HFFc6 (cell line): Measurements from ENCODE around the gene NPC2. TPM values are rescaled to one million over a fixed set of nuclear protein-coding genes. Genes with fewer than 3 reads are reported as not detected.
A peak's percentile ranks its signal among the peaks of the same experiment; 100 is the strongest.

ENCODE experiments used
- DNase-seq: peaks from one replicate; pipeline ENCODE4 v3.0.0-alpha.2; 2018
- H3K27ac Mint-ChIP-seq: 2 replicates; pipeline ENCODE4 v1.8.0; 2020; ENCODE audit warnings: mild to moderate bottlenecking, mixed read lengths
- H3K27me3 Mint-ChIP-seq: 2 replicates; pipeline ENCODE4 v1.8.0; 2021; ENCODE audit warnings: mild to moderate bottlenecking, moderate library complexity, mixed read lengths; ENCODE audit not compliant: insufficient read depth
- H3K36me3 Mint-ChIP-seq: 2 replicates; pipeline ENCODE4 v1.8.0; 2021; ENCODE audit warnings: low read depth, mixed read lengths
- H3K4me1 Mint-ChIP-seq: 2 replicates; pipeline ENCODE4 v1.8.0; 2020; ENCODE audit warnings: low read depth, mixed read lengths
- H3K4me3 Mint-ChIP-seq: 2 replicates; pipeline ENCODE4 v1.8.0; 2020; ENCODE audit warnings: mild to moderate bottlenecking, moderate library complexity, mixed read lengths
- H3K9me3 Mint-ChIP-seq: 2 replicates; pipeline ENCODE4 v1.8.0; 2020; ENCODE audit warnings: mild to moderate bottlenecking, mixed read lengths
- total RNA-seq, 6 experiments: library from RNA; stranded (reverse); fragmentation: NEBNext Ultra II Directional; extraction: Animal tissue kit (Norgen Biotek cat#: 25700); gene quantifications; 2 replicates in 1 of 6; 3 replicates in 5 of 6; pipeline ENCODE4 v1.2.3, GENCODE V29; 2021
- TF ChIP-seq, protein P1 (sequence below): fragments of 200-600 bp; sonication (generic); IDR thresholded peaks from 2 replicates; pipeline ENCODE4 v1.5.0; 2021; ENCODE audit warnings: antibody characterized with exemption, mild to moderate bottlenecking

NPC2 gene
- total RNA-seq, 6 experiments from 2014 or later: 69.1 to 89.9 (median 78.8) TPM

DNA sequence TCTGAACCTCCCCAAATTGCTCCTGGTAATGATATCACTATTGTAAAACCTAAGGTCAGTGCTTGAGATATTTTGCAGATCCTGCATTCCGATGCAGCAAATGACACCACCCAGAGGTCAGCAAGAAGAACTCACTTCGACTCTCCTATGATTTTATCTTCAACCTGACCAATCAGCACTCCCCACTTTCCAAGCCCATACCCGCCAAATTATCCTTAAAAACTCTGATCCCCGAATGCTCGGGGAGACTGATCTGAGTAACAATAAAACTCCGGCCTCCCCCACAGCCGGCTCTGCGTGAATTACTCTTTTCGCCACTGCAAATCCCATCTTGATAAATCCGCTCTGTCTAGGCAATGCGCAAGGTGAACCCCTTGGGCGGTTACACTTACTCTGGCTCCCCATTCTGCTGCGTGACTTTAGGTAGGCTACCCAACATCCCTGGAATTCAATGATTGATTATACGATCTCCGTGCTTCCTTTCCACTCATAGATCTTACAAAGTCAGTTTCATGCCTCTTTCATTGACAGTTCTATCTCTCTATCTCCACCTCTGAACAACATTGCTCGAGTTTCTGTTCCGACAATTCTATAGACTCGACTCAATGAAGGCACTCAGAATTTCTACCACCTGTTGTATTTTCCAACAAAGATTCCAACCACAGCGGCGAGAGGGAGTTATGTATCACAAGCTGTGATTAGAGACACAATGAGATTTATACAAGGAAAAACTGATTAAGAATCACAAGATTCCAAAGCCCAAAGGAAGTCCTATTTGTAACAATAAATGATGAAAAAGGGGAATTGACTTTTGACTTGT is 939 bp downstream of the NPC2 start:
- no peaks in the 10 kb centered on the region for H3K9me3 Mint-ChIP-seq
- TF ChIP-seq, protein P1, sequence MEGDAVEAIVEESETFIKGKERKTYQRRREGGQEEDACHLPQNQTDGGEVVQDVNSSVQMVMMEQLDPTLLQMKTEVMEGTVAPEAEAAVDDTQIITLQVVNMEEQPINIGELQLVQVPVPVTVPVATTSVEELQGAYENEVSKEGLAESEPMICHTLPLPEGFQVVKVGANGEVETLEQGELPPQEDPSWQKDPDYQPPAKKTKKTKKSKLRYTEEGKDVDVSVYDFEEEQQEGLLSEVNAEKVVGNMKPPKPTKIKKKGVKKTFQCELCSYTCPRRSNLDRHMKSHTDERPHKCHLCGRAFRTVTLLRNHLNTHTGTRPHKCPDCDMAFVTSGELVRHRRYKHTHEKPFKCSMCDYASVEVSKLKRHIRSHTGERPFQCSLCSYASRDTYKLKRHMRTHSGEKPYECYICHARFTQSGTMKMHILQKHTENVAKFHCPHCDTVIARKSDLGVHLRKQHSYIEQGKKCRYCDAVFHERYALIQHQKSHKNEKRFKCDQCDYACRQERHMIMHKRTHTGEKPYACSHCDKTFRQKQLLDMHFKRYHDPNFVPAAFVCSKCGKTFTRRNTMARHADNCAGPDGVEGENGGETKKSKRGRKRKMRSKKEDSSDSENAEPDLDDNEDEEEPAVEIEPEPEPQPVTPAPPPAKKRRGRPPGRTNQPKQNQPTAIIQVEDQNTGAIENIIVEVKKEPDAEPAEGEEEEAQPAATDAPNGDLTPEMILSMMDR: peak; percentile 64
- H3K36me3 Mint-ChIP-seq: no peaks in the 10 kb centered on the region
- no peak overlapping the region for H3K27ac Mint-ChIP-seq
- H3K4me1 Mint-ChIP-seq: peaks cover 48% of the 10 kb centered on the region
- H3K4me3 Mint-ChIP-seq: no peak overlapping the region
- no peaks in the 10 kb centered on the region; the same call in 1 of the 2 replicates for H3K27me3 Mint-ChIP-seq
- peak; percentile 41 for DNase-seq

DNA sequence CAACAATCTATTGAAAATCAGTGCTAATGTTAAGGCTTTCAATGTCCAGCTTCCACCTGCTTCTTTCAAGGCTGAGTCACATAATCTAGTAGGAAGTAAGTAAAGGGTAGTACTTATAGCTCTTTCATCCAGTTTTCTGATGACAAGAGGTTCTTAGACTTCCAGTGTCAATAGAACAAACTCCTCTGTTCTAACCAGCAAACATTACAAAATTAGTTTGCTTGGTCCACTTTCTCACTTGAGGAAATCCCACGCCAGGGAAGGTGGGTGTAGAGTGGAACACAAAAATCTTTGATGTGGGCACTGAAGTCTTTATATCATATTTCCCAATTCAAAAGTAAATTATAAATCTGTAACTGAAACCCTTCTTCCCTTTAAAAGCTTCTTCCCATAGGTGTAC is 2.6 kb downstream of the NPC2 start:
- Mint-ChIP-seq H3K27me3 (no peaks in the 10 kb centered on the region; the same call in 1 of the 2 replicates), H3K36me3 (no peaks in the 10 kb centered on the region), H3K27ac (no peak overlapping the region), H3K4me1 (peaks cover 51% of the 10 kb centered on the region), H3K4me3 (no peak overlapping the region), H3K9me3 (no peaks in the 10 kb centered on the region)
- DNase-seq: no peak
- TF ChIP-seq, protein P1: no peak

DNA sequence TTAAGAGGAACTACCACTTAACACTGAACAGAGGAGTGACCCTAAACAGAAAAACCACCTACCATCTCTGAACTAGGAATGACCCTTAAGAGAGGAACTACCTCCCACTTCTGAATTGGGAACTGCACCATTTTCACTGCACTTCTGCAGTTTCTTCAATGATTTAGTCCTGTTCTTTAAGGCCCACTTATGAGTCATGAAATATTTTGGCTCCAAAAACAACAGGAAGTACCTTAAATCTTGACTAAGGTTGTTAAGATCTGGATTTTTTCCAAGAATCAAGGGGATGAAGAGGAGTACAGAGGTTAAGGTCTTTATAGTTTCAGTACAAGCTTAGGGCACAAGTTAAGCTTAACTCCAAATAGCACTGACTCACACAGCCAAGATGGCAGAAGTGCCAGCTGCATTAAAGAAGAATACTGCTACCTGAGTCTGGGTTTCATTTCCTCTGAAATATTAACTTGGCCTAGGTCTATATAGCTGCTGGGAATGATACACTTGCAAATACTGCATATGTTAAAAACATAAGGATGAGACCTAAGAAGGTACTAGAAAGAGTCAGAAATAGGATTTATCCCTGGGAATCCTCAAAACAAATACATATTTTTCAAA is 4.2 kb downstream of the NPC2 start:
- no peak overlapping the region; the same call in 1 of the 2 replicates for H3K4me3 Mint-ChIP-seq
- H3K27me3 Mint-ChIP-seq: no peaks in the 10 kb centered on the region; the same call in 1 of the 2 replicates
- peak; percentile 53 for DNase-seq
- TF ChIP-seq, protein P1: no peak
- H3K9me3 Mint-ChIP-seq: no peaks in the 10 kb centered on the region
- peak overlapping the region; percentile 11 for H3K27ac Mint-ChIP-seq
- no peaks in the 10 kb centered on the region for H3K36me3 Mint-ChIP-seq
- peaks cover 36% of the 10 kb centered on the region for H3K4me1 Mint-ChIP-seq

DNA sequence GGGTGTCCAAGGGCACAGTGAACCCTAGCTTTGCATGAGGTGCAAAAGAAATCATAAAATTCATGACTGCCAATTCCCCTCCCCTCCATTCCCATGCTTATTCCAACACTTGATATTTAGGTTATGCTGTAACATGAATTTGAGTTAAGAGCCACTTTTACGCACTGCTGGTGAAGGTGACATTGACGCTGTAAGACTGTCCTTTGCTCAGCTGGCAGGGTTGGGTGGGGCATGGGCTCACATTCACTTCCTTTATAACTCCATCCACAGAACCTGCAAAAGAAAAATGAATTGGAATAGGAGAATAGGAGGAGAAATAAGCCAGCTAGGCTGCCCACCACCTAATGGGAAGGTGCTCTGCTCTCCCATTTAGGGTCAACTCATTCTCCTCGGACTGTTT is 6.9 kb downstream of the NPC2 start:
- H3K9me3 Mint-ChIP-seq: no peaks in the 10 kb centered on the region
- H3K4me3 Mint-ChIP-seq: no peak overlapping the region
- no peak for DNase-seq
- no peaks in the 10 kb centered on the region for H3K36me3 Mint-ChIP-seq
- H3K27ac Mint-ChIP-seq: no peak overlapping the region
- no peaks in the 10 kb centered on the region; the same call in 1 of the 2 replicates for H3K27me3 Mint-ChIP-seq
- peaks cover 45% of the 10 kb centered on the region for H3K4me1 Mint-ChIP-seq
- TF ChIP-seq, protein P1: no peak

DNA sequence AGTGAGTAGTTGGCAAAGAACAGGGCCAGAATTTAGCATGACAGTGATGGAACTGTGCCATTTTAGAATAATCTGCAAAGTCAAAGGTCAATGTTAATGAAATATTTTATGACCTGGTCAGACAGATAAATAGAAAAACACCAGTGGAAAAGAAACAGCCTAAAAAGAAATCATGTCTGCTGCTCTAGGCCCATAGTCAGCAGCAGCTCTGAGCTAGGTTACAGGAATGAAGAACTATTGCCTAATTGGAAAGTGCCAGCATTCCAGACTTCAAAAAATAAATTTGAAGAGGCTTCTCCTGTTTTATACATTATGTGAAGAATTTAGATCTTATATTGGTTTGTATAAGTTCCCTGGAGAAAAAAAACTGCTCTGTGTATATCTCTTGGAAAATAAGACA is 9.8 kb downstream of the NPC2 start:
- H3K36me3 Mint-ChIP-seq: no peaks in the 10 kb centered on the region
- H3K4me3 Mint-ChIP-seq: no peak overlapping the region
- TF ChIP-seq, protein P1: no peak
- peaks cover 43% of the 10 kb centered on the region for H3K4me1 Mint-ChIP-seq
- no peak overlapping the region for H3K27ac Mint-ChIP-seq
- H3K9me3 Mint-ChIP-seq: no peaks in the 10 kb centered on the region
- no peaks in the 10 kb centered on the region; the same call in 1 of the 2 replicates for H3K27me3 Mint-ChIP-seq
- no peak for DNase-seq
